ENCODE data around the gene SHCBP1L. TPM values are rescaled to one million over a fixed set of nuclear protein-coding genes. Genes with fewer than 3 reads are reported as not detected.
"Not testable (repeated sequence)": the region's sequence is repeated elsewhere in the genome, so short reads cannot be mapped to it uniquely, and the experiment has no call there.

Gene SHCBP1L
- total RNA-seq, 1 donor from 2014 or later: not detected

DNA sequence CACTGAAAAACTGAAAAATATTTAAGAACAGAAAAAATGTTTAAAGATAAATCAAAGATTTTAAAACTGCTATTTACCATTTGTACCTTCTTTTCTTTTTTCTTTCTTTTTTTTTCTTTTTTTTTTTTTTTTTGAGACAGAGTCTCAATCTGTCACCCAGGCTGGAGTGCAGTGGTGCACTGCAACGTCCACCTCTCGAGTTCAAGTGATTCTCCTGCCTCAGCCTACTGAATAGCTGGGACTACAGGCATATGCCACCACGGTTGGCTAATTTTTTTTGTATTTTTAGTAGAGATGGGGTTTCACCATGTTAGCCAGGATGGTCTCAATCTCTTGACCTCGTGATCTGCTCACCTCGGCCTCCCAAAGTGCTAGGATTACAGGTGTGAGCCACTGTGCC is 51.0 kb downstream of the SHCBP1L start:
- H3K36me3 Mint-ChIP-seq (ENCODE audit: low read depth); H3K27me3 Mint-ChIP-seq; intact Hi-C loops (cut with micrococcal nuclease); H3K9me3 Mint-ChIP-seq; H3K4me3 Mint-ChIP-seq; H3K27ac Mint-ChIP-seq; DNase-seq; H3K4me1 Mint-ChIP-seq: not testable (repeated sequence)

GRCh38 chr1:182897696-182898095 is 55.3 kb downstream of the SHCBP1L start:
- DNase-seq: peak; percentile 27
- peaks cover 7% of the 10 kb centered on the region for H3K27me3 Mint-ChIP-seq
- intact Hi-C loops (cut with micrococcal nuclease): no loop called here
- no peak overlapping the region for H3K4me3 Mint-ChIP-seq
- no peaks in the 10 kb centered on the region for H3K4me1 Mint-ChIP-seq
- H3K27ac Mint-ChIP-seq: no peak overlapping the region
- H3K36me3 Mint-ChIP-seq (ENCODE audit: low read depth): no peaks in the 10 kb centered on the region
- peaks cover 4% of the 10 kb centered on the region for H3K9me3 Mint-ChIP-seq

DNA sequence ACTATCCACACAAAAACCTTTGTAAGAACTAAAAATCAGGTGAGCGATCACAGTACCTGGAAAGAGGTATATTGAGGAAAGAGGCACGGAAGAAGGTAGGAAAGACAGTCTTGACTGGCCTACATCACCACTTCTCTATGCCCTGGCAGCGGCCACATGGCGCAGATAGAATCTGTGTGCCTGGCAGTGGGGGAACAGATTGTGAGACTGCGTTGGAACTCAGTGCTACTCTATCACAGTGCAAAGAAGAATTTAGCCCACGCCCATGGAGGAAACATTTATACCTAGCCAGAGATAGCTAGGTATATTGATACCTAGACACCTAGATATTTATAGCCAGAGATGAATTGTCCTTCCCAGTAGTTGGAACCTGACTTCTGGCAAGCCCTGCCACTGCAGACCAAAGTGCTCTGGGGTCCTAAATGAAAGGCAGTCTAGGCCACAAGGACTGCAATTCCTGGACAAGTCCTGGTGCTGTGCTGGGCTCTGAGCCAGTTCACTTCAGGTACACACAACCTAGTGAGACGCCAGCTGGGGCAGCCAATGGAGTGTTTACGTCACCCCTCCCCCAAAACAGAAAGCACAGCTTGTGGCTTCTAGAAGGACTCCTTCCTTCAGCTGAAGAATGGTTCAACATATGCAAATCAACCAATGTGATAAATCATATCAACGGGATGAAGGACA is 61.9 kb downstream of the SHCBP1L start:
- Mint-ChIP-seq H3K4me3 (no peak overlapping the region), H3K9me3 (peaks cover 9% of the 10 kb centered on the region), H3K27me3 (peaks cover 7% of the 10 kb centered on the region), H3K4me1 (peaks cover 21% of the 10 kb centered on the region), H3K36me3 (ENCODE audit: low read depth) (peaks cover 47% of the 10 kb centered on the region), H3K27ac (peak overlapping the region; percentile 2)
- no peak for DNase-seq
- intact Hi-C loops (cut with micrococcal nuclease): no loop called here

DNA sequence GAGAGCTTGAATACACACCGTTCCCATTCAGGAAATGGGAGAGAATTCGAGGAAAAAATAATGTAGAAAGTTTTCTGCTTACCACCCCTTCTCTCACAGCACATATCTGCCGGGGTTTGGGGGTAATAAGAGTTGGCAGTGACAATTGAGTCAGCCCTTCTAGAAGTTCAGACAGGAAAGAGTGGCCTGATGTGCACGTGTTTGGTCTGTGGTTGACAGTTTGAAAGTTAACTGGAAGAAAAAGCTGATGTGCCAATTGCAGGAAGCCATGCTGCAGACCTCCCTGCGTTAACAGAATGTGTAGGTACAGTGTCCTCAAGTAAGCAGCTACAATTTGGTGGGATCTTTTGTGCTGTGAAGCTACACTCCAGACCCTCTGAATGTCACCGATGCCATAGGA is 63.0 kb downstream of the SHCBP1L start:
- intact Hi-C loops (cut with micrococcal nuclease): no loop called here
- peaks cover 9% of the 10 kb centered on the region for H3K9me3 Mint-ChIP-seq

DNA sequence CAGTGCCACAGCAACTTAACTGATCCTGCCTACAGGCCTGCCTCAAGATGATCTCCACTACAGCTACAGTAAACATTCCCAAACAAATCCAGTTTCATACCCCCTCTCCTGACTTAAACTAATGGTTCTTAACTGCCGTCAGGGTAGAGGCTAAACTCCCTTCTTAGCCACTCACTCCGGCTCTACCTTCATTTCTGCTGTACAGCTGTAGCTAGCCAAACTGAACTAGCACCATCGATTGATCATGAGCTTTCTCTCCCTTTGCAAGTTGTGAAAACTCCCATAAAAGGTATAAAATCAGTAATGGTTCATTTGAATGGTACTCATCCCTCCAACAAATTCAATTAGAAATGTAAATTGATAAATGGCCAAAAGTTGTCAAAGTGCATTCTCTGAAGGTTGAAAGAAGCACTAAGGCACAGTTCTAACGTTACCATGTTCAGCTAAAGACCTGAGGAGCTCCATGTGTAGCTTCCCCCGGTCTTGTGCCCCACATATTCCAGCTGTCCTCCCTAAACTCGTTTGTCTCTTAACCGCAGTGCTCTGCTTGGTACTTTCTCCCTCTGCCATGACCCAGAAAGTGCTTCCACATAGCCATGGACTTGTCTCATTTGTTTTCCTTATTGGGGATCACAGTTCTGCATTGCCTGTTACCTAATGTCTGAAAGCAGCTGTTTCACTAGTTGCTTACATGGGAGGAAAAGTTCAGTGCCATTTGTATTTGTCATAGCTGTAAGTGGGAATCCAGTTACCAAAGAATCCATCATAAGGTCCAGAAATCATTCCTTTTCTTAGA is 64.0 kb downstream of the SHCBP1L start:
- Mint-ChIP-seq H3K4me3 (no peak overlapping the region), H3K27me3 (no peaks in the 10 kb centered on the region), H3K9me3 (peaks cover 5% of the 10 kb centered on the region), H3K36me3 (ENCODE audit: low read depth) (peaks cover 64% of the 10 kb centered on the region), H3K4me1 (peaks cover 25% of the 10 kb centered on the region), H3K27ac (peak overlapping the region; percentile 25)
- DNase-seq: no peak
- intact Hi-C loops (cut with micrococcal nuclease): no loop called here

More for the DNA sequence above, 63.0 kb downstream of the SHCBP1L start:
- Mint-ChIP-seq H3K36me3 (ENCODE audit: low read depth) (peaks cover 57% of the 10 kb centered on the region), H3K4me3 (no peak overlapping the region), H3K27ac (no peak overlapping the region), H3K4me1 (peaks cover 25% of the 10 kb centered on the region), H3K27me3 (peaks cover 7% of the 10 kb centered on the region)
- peak; percentile 74 for DNase-seq

DNA sequence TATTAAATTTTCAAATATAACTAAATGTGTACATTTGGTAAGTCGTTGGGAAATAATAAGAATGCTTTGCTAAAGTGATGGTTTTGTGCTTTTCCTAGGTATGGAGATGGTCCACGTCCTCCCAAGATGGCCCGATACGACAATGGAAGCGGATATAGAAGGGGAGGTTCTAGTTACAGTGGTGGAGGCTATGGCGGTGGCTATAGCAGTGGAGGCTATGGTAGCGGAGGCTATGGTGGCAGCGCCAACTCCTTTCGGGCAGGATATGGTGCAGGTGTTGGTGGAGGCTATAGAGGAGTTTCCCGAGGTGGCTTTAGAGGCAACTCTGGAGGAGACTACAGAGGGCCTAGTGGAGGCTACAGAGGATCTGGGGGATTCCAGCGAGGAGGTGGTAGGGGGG is 66.0 kb downstream of the SHCBP1L start:
- peak overlapping the region; percentile 6 for H3K27ac Mint-ChIP-seq
- intact Hi-C loops (cut with micrococcal nuclease): no loop called here
- no peak overlapping the region for H3K4me3 Mint-ChIP-seq
- H3K36me3 Mint-ChIP-seq (ENCODE audit: low read depth): peaks cover 78% of the 10 kb centered on the region
- DNase-seq: no peak
- no peaks in the 10 kb centered on the region for H3K27me3 Mint-ChIP-seq
- peaks cover 25% of the 10 kb centered on the region for H3K4me1 Mint-ChIP-seq
- no peaks in the 10 kb centered on the region for H3K9me3 Mint-ChIP-seq

DNA sequence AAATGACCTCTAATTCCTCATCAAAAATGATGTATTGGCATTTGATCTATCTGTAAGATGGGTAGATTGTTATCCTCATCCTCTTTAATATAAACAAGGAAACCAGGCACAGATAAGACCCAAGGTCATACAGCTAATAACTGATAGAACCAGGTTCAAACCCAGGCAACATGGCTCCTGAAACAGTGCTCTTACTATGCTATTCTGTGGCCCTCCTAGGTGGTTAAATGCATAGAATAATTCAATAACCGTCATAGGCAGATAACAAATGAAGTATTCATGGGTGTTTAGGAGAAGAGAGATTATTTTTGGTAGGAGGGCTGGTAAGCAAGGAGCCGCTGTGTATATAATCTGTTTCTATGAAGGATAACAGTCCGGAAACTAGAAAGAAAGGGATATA is 67.4 kb downstream of the SHCBP1L start:
- H3K4me3 Mint-ChIP-seq: no peak overlapping the region
- H3K36me3 Mint-ChIP-seq (ENCODE audit: low read depth): peaks cover 87% of the 10 kb centered on the region
- H3K27me3 Mint-ChIP-seq: no peaks in the 10 kb centered on the region
- H3K4me1 Mint-ChIP-seq: peaks cover 25% of the 10 kb centered on the region
- DNase-seq: no peak
- H3K27ac Mint-ChIP-seq: no peak overlapping the region
- H3K9me3 Mint-ChIP-seq: no peaks in the 10 kb centered on the region
- intact Hi-C loops (cut with micrococcal nuclease): loop anchor here (2.0 kb wide), 1 partner anchor 15 kb away; no protein-coding TSS in a partner anchor

GRCh38 chr1:182884872-182885271 is 68.1 kb downstream of the SHCBP1L start:
- Mint-ChIP-seq H3K4me1 (peaks cover 24% of the 10 kb centered on the region), H3K27ac (no peak overlapping the region), H3K4me3 (no peak overlapping the region), H3K27me3 (no peaks in the 10 kb centered on the region), H3K9me3 (no peaks in the 10 kb centered on the region), H3K36me3 (ENCODE audit: low read depth) (peaks cover 87% of the 10 kb centered on the region)
- no peak for DNase-seq
- intact Hi-C loops (cut with micrococcal nuclease): loop anchor here (2.0 to 5.0 kb wide), 2 partner anchors 14 to 38 kb away; no protein-coding TSS in a partner anchor

- Mint-ChIP-seq H3K4me1 (peaks cover 13% of the 10 kb centered on the region), H3K27me3 (no peaks in the 10 kb centered on the region), H3K27ac (peak overlapping the region; percentile 78), H3K9me3 (no peaks in the 10 kb centered on the region), H3K36me3 (ENCODE audit: low read depth) (peaks cover 88% of the 10 kb centered on the region), H3K4me3 (no peak overlapping the region)
- intact Hi-C loops (cut with micrococcal nuclease): loop anchor here (2.0 kb wide), 1 partner anchor 15 kb away; no protein-coding TSS in a partner anchor
- no peak for DNase-seq
Observed at GRCh38 chr1:182877842-182878241, 75.1 kb downstream of the SHCBP1L start.

DNA sequence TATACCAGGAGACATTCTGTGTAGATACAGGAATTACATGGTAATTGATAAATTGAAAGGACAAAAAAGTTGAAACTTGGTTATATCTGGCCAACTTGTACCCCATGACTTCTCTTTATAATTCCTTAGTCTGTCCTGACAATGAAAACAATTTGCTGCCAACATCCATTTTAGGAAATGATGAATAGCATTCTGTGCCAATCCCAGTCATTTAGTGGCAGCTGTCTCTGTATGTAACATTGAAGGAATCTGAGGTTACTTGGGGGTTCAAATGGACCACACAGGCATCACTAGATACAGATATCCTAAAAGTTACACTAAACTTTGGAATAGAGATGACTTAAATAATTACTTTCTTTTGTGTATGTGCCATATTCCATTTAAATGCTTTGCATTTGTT is 75.6 kb downstream of the SHCBP1L start:
- H3K27me3 Mint-ChIP-seq: no peaks in the 10 kb centered on the region
- no peak overlapping the region for H3K27ac Mint-ChIP-seq
- no peak overlapping the region for H3K4me3 Mint-ChIP-seq
- intact Hi-C loops (cut with micrococcal nuclease): loop anchor here (2.0 kb wide), 1 partner anchor 15 kb away; no protein-coding TSS in a partner anchor
- DNase-seq: no peak
- H3K4me1 Mint-ChIP-seq: peaks cover 13% of the 10 kb centered on the region
- no peaks in the 10 kb centered on the region for H3K9me3 Mint-ChIP-seq
- peaks cover 89% of the 10 kb centered on the region for H3K36me3 Mint-ChIP-seq (ENCODE audit: low read depth)

GRCh38 chr1:182875889-182876288 is 77.1 kb downstream of the SHCBP1L start:
- no peaks in the 10 kb centered on the region for H3K27me3 Mint-ChIP-seq
- H3K9me3 Mint-ChIP-seq: no peaks in the 10 kb centered on the region
- intact Hi-C loops (cut with micrococcal nuclease): loop anchor here (2.0 kb wide), 1 partner anchor 13 kb away; no protein-coding TSS in a partner anchor
- peaks cover 87% of the 10 kb centered on the region for H3K36me3 Mint-ChIP-seq (ENCODE audit: low read depth)
- H3K4me1 Mint-ChIP-seq: peaks cover 17% of the 10 kb centered on the region
- H3K4me3 Mint-ChIP-seq: no peak overlapping the region
- H3K27ac Mint-ChIP-seq: peak overlapping the region; percentile 27
- no peak for DNase-seq

DNA sequence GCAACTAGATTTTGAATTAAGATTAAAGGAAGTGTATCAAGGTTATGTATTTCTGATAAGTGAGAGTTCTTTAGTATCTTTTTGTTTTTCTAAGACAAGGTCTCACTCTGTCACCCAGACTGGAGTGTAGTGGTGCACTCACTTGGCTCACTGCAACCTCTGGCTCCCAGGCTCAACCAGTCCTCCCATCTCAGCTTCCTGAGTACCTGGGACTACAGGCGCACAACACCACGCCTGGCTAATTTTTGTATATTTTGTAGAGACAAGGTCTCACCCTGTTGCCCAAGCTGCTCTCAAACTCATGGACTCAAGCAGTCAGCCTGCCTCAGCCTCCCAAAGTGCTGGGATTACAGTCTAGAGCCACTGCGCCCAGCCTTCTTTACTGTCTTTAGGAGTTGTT is 80.1 kb downstream of the SHCBP1L start:
- peaks cover 86% of the 10 kb centered on the region for H3K36me3 Mint-ChIP-seq (ENCODE audit: low read depth)
- no peak overlapping the region for H3K27ac Mint-ChIP-seq
- no peaks in the 10 kb centered on the region for H3K27me3 Mint-ChIP-seq
- no peaks in the 10 kb centered on the region for H3K9me3 Mint-ChIP-seq
- no peak for DNase-seq
- intact Hi-C loops (cut with micrococcal nuclease): no loop called here
- H3K4me3 Mint-ChIP-seq: no peak overlapping the region
- peaks cover 12% of the 10 kb centered on the region for H3K4me1 Mint-ChIP-seq

DNA sequence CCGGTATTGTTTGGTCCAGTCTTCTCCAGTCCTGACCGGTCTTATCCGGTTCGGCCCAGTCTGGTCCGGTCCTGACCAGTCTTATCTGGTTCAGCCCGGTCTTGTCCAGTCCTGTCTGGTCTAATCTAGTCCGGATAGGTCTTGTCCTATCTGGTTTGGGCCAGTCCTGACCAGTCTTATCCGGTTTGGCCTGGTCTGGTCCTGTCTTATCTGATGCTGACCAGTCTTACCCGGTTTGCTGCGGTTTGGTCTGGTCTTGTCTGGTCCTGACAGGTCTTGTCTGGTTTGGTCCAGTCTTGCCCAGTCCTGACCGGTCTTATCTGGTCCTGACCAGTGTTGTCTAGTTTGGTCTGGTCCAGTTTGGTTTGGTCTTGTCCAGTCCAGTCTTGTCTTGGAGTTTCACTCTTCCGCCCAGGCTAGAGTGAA is 83.7 kb downstream of the SHCBP1L start:
- no peaks in the 10 kb centered on the region for H3K27me3 Mint-ChIP-seq
- H3K27ac Mint-ChIP-seq: peak overlapping the region; percentile 34
- no peaks in the 10 kb centered on the region for H3K9me3 Mint-ChIP-seq
- intact Hi-C loops (cut with micrococcal nuclease): no loop called here
- DNase-seq: peak; percentile 64
- peaks cover 90% of the 10 kb centered on the region for H3K36me3 Mint-ChIP-seq (ENCODE audit: low read depth)
- no peak overlapping the region for H3K4me3 Mint-ChIP-seq
- peaks cover 17% of the 10 kb centered on the region for H3K4me1 Mint-ChIP-seq

GRCh38 chr1:182867861-182868260 is 85.1 kb downstream of the SHCBP1L start:
- Mint-ChIP-seq H3K4me3 (no peak overlapping the region), H3K9me3 (no peaks in the 10 kb centered on the region), H3K4me1 (peaks cover 11% of the 10 kb centered on the region), H3K27me3 (no peaks in the 10 kb centered on the region), H3K27ac (no peak overlapping the region), H3K36me3 (ENCODE audit: low read depth) (peaks cover 81% of the 10 kb centered on the region)
- intact Hi-C loops (cut with micrococcal nuclease): no loop called here
- no peak for DNase-seq
